NOMO-1 (cell line): ENCODE results near the gene AGER.
A peak's percentile ranks its signal among the peaks of the same experiment; 100 is the strongest.
"Not testable (repeated sequence)": the region's sequence is repeated elsewhere in the genome, so short reads cannot be mapped to it uniquely, and the experiment has no call there.

Source experiments
- DNase-seq, 2 experiments: peaks; one replicate each; lab custom pipeline; 2025; ENCODE audit not compliant: unreplicated experiment in 2 of 2; lab: John Stamatoyannopoulos, UW

Gene AGER

GRCh38 chr6:32200711-32201475 lies 16.8 kb upstream of the AGER start:
- DNase-seq = no peak

GRCh38 chr6:32198866-32199265 lies 14.8 kb upstream of the AGER start:
- DNase-seq = no peak

- DNase-seq = no peak
These were observed 14.3 kb upstream of the AGER start for GRCh38 chr6:32198345-32198696.

GRCh38 chr6:32196682-32197616 lies 12.9 kb upstream of the AGER start:
- no peak for DNase-seq

GRCh38 chr6:32195902-32196681 lies 12.0 kb upstream of the AGER start:
- peak; percentile 46 to 52 for DNase-seq

GRCh38 chr6:32195652-32195901 lies 11.5 kb upstream of the AGER start:
- peak; percentile 98 to 99 for DNase-seq

- DNase-seq = peak; percentile 31 to 62
These were observed 11.0 kb upstream of the AGER start for GRCh38 chr6:32194825-32195651.

- DNase-seq = no peak
These were observed 10.3 kb upstream of the AGER start for GRCh38 chr6:32194388-32194787.

GRCh38 chr6:32193096-32193495 lies 9.0 kb upstream of the AGER start:
- DNase-seq = not testable (repeated sequence)

GRCh38 chr6:32192608-32193039 lies 8.6 kb upstream of the AGER start, which contains the start of gene GPSM3:
Gene GPSM3 (minus strand): TSS chr6:32192643. CDS start chr6:32192513, 130 bp downstream.
- DNase-seq = peak; percentile 73 to 77

GRCh38 chr6:32191696-32192607 lies 7.9 kb upstream of the AGER start:
- no peak for DNase-seq

- no peak for DNase-seq
These were observed 7.0 kb upstream of the AGER start for GRCh38 chr6:32190911-32191677.

- DNase-seq = peak; percentile 87 to 91
These were observed 6.2 kb upstream of the AGER start, which contains the start of gene PBX2 for GRCh38 chr6:32190054-32190851. Gene PBX2 (minus strand): TSS chr6:32190202. CDS start chr6:32189915, 287 bp downstream.

GRCh38 chr6:32189742-32190053 lies 5.6 kb upstream of the AGER start:
- no peak for DNase-seq

GRCh38 chr6:32189069-32189741 lies 5.2 kb upstream of the AGER start:
- DNase-seq = no peak

- no peak for DNase-seq
These were observed 4.5 kb upstream of the AGER start for GRCh38 chr6:32188381-32189068.
